CD4-positive, alpha-beta T cell treated with Interleukin-1 beta for 1 hour (primary cell): Measurements from ENCODE around the gene PARP15.

Experiments used
- DNase-seq, 2 donors: peaks; one replicate each; pipeline ENCODE4 v3.0.0-alpha.2; 2020 to 2022

Gene PARP15

DNA sequence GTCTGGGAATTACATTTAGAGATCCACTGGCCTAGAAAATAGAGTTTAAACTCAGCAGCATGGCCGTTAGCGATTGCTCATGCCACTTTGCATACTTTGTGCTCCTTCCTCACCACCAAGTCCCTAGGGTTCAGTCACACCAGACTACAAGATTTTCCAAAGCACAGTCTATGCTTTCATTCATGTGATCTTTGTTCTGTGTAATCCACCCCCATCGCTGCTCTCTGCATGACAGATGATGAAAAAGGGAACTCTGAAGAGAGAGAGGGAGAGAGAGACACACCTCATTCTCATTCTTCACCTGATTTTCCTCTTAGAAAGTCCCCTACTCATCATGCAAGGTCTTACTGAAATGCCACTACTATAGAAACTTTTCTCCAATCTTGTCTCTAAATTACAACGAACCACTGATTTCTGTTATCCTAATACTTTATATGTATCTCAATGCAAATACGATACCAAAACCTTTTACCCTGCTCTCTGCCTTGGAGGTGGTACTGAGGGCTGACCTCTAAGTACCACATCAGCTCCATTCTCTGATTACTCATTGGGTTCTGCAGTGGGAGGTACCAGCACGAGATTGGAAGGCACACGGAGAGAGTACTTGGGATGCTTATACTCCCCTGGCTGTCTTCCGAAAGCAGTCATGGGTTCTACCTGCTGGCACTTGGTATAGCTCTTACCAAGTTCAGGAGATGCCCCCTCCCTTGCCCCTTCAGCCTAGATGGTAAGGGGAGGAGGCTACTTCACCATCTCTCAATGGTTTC, 1.1 kb upstream of the PARP15 start:
- DNase-seq, result peak in 1 of 2 donors; percentile 60

- DNase-seq, result no peak
These were observed 755 bp downstream of the PARP15 start for GRCh38 chr3:122578069-122578740.

GRCh38 chr3:122580470-122580869, 3.0 kb downstream of the PARP15 start:
- DNase-seq, result no peak

DNA sequence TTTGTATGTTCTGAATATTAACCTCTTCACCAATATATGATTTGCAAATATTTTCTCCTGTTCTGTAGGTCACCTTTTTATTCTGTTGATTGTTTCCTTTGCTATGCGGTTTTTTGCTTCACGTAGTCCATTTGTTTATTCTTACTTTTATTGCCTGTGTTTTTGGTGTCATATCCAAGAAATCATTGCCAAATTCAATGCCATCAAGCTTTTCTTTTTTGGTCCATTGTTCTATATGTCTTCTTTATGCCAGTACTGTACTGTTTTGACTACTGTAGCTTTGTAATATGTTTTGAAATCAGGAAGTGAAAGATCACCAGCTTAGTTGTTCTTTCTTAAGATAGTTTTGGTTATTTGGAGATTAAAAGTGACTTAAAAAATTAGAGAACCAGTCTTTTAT, 4.2 kb downstream of the PARP15 start:
- no peak for DNase-seq

DNA sequence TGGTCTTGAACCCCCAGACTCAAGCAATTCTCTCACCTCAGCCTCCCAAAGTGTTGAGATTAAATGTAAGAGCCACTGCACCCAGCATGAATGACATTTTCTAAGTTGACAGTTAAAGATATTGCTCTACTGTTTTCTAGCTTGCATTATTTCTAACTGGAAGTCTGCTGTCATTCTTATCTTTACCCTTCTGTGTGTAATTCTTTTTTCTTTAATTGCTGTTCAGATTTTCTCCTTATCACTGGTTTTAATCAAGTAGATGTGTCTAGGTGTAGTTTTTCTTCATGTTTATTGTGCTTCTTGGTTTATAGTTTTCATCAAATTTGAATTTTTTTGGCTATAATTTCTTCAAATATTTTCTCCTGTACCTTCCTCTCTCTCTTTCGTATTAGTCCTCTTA, 4.9 kb downstream of the PARP15 start:
- no peak for DNase-seq

DNA sequence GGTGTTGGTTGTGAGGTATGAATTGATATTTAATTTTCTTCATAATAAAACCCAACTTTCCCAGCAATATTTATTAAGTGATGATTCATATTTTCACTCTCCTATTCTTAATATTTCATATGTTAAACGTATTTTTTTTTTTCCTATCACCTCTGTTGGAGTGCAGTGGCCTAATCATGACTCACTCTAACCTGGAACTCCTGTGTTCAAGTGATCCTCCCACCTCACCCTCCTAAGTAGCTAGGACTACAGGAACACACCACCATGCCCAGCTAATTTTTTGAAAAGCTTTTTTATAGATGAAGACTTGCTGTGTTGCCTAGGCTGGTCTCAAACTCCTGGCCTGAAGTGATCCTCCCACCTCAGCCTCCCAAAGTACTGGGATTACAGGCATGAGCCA, 8.6 kb downstream of the PARP15 start:
- no peak for DNase-seq

DNA sequence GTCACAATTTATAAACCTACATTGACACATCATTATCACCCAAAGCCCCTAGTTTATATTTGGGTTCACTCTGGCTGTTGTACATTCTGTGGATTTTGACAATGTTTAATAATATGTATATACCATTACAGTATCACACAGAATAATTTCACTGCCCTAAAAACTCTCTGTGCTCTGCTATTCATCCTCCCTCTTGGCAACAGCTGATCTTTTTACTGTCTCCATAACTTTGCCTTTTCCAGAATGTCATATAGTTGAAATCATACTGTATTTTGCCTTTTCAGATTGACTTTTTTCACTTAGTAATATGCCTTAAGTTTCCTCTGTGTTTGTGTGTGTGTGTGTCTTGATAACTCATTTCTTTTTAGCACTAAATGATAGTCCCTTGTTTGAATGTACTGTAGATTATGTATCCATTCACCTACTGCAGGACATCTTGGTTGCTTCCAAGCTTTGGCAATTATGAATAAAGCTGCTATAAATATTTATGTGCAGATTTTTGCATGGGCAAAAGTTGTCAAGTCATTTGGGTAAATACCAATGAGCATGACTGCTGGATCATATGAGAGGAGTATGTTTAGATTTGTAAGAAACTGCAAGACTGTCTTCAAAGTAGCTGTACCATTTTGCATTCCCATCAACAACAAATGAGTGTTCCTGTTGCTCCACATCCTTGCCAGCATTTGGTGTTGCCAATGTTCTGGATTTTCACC, 9.5 kb downstream of the PARP15 start:
- DNase-seq, result no peak

- DNase-seq, result no peak
These were observed 10.1 kb downstream of the PARP15 start for GRCh38 chr3:122587572-122587971.

- DNase-seq, result no peak
These were observed 11.8 kb downstream of the PARP15 start for GRCh38 chr3:122589297-122589696.

DNA sequence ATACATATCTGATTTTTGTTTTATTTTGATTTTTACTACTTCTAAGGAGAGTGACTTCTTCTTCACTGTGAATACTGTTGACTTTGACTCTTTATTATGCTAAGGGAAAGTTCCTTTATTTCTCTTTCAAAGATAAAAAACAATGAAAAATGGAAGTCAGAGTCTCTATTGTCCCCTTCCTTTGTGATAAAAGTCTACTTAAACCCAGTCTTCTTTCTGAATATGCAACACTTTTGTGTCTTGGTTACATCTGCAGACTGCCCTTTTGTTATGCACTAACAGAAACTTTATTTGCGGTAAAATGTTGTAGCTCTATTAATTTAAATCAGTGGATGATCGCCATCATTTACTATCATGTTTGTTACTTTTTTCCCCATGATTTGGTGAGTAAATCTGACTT, 13.2 kb downstream of the PARP15 start:
- DNase-seq, result no peak

GRCh38 chr3:122594025-122594424, 16.6 kb downstream of the PARP15 start:
- DNase-seq, result no peak

GRCh38 chr3:122598151-122598550, 20.7 kb downstream of the PARP15 start:
- DNase-seq, result no peak

DNA sequence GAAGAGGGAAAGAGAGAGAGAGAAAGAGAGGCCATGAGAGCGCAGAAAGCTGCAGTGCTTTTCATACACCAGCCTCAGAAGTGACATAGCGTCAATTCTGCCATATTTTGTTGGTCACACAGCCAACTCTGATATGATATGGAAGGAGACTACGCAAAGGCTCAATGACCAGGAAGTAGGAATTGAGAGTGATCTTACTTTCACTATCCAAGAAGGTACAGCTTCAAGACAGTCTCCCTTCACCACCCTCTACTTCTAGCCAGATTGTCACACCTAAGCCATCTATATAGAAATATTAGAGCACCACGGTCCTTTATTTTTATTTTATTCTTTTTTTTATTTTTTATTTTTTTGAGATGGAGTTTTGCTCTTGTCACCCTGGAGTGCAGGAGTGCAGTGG, 21.1 kb downstream of the PARP15 start:
- DNase-seq, result no peak

- DNase-seq, result no peak
These were observed 24.7 kb downstream of the PARP15 start for GRCh38 chr3:122602011-122602710.

- no peak for DNase-seq
These were observed 25.6 kb downstream of the PARP15 start for GRCh38 chr3:122603056-122603455.

DNA sequence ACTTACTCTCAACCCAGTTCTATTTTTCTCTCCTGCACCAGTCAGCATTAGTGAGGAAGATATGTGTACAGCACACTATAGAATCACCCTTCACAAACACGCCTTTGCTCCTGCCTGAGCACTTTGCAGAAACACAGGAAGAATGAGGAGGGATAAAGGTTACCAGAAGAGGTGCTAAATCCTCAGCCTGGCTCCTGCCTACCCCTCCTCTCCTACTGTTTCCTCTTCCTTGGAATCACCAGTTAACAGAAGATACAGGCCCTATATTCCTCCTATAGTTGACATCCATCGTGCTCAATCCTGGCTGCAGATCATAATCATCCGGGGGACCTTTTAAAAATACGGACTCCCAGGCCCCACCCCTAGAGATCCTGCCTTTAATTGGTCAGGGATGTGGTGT, 28.9 kb downstream of the PARP15 start:
- no peak for DNase-seq

DNA sequence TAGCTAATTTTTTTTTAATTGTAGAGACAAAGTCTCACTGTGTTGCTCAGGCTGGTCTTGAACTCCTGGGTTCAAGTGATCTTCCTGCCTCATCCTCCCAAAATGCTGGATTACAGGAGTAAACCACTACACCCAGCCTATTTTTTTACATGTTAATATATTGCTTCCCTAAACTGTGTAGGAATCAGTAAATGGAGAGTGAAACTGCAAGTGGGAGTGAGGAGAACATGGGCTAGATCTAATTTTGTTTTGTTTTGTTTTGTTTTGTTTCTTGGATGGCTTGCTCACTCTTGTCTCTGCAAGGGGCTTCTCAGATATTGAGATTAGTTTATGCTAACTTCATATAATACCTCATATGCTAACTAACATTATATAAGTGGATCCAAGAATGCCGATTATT, 31.5 kb downstream of the PARP15 start:
- DNase-seq, result no peak

GRCh38 chr3:122609798-122610559, 32.5 kb downstream of the PARP15 start:
- DNase-seq, result peak in 1 of 2 donors; percentile 18

DNA sequence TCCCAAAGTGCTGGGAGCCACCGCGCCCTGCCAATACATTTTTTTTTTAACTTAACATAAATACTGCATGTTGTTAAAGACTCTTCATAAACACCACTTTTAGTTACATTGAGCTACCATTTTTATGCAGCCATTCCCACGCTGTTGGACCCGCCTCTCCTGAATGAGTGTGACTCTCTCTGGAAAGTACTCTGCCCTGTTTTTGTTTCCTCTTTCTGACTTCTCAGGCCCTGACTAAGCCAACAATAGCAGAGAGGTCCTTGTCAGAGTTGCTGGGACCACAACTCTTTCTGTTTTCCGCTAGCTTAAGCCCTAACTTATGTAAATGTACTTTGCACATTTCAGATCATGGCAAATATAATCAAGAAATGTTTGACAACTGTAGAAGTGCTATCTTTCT, 35.2 kb downstream of the PARP15 start:
- DNase-seq, result no peak

- no peak for DNase-seq
These were observed 37.9 kb downstream of the PARP15 start for GRCh38 chr3:122615303-122615702.

DNA sequence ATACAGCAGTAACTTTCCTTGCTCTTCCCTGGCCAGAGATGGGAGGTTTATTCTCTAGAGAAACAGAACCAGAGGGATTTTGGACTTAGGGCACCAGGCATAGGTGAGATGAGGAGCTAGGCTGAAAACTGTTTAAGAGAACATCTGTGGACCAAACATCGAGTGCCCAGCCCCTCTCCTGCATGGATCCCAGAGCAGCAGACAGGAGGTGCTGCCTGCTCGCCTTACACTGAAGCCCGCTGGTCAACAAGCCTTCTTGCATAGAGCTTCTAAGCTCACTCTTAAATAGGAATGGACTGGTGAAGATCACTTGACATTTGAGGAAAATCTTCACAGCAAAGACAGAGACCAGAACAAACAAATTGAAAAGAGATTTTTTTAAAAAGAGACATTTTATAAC, 41.2 kb downstream of the PARP15 start:
- DNase-seq, result no peak

- DNase-seq, result no peak
These were observed 41.6 kb downstream of the PARP15 start for GRCh38 chr3:122619040-122619439.

GRCh38 chr3:122620399-122620798, 42.9 kb downstream of the PARP15 start:
- no peak for DNase-seq
